RWPE2 (cell line): ENCODE measurements around the gene LGALS1.

ENCODE experiments used
- ATAC-seq: fragments of 200-7000 bp; cut with Tn5 transposase; 3 replicates; pipeline ENCODE4 v1.9.1; 2021; ENCODE audit warnings: low read depth
- DNase-seq: peaks from one replicate; pipeline ENCODE4 v3.0.0-alpha.2; 2020; ENCODE audit warnings: low spot score
- H3K27ac ChIP-seq: fragments of 450-650 bp; 2 replicates; pipeline ENCODE4 v1.5.1; 2017; ENCODE audit warnings: mild to moderate bottlenecking; ENCODE audit not compliant: poor library complexity, severe bottlenecking
- H3K27me3 ChIP-seq: fragments of 250-450 bp; sonication (Bioruptor Pico); 2 replicates; pipeline ENCODE4 v1.5.1; 2021; ENCODE audit warnings: mild to moderate bottlenecking, moderate library complexity; ENCODE audit not compliant: insufficient read depth, poor library complexity, severe bottlenecking
- H3K36me3 ChIP-seq: fragments of 250-450 bp; sonication (Bioruptor Pico); 2 replicates; pipeline ENCODE4 v1.5.1; 2020; ENCODE audit warnings: low read depth, mild to moderate bottlenecking, moderate library complexity
- H3K4me1 ChIP-seq: fragments of 250-450 bp; sonication (Bioruptor Pico); 2 replicates; pipeline ENCODE4 v1.5.1; 2021; ENCODE audit warnings: mild to moderate bottlenecking, moderate library complexity; ENCODE audit not compliant: insufficient read depth, poor library complexity, severe bottlenecking
- H3K4me3 ChIP-seq: fragments of 250-450 bp; sonication (Bioruptor Pico); 2 replicates; pipeline ENCODE4 v1.5.1; 2021; ENCODE audit warnings: mild to moderate bottlenecking, moderate library complexity; ENCODE audit not compliant: severe bottlenecking
- H3K9me3 ChIP-seq: fragments of 250-450 bp; sonication (Bioruptor Pico); 2 replicates; pipeline ENCODE4 v1.5.1; 2021; ENCODE audit warnings: mild to moderate bottlenecking, moderate library complexity; ENCODE audit not compliant: severe bottlenecking
- TF ChIP-seq, protein P1 (sequence below): fragments of 450-650 bp; IDR thresholded peaks from one replicate; pipeline ENCODE4 v1.5.1; 2017; ENCODE audit warnings: mild to moderate bottlenecking, moderate library complexity; ENCODE audit not compliant: poor library complexity, severe bottlenecking

Gene LGALS1

DNA sequence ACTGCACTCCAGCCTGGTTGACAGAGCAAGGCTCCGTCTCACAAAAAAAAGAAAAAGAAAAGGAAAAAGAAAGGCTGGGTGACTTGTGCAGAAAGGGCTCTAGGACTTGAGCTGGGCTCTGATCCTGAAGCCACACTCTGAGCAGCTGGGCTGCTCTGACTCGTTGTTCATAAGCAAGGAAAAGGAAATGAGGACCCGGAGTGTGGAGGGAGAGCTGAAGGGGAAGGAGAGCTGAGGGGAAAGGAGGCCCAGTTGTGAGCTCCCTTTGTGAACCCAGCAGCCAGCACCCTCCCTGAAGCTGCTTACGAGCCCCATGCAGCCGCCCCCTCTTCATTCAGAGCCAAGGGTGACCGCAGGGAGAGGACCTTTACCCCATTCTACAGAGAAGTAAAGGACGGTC, 48.3 kb upstream of the LGALS1 start:
- DNase-seq (no peak), ATAC-seq (no peak)
- Histone ChIP-seq H3K27ac (no peak overlapping the region), H3K4me1 (no peaks in the 10 kb centered on the region), H3K27me3 (no peaks in the 10 kb centered on the region), H3K4me3 (no peak overlapping the region), H3K36me3 (peaks cover 10% of the 10 kb centered on the region), H3K9me3 (no peaks in the 10 kb centered on the region)
- TF ChIP-seq, protein P1, sequence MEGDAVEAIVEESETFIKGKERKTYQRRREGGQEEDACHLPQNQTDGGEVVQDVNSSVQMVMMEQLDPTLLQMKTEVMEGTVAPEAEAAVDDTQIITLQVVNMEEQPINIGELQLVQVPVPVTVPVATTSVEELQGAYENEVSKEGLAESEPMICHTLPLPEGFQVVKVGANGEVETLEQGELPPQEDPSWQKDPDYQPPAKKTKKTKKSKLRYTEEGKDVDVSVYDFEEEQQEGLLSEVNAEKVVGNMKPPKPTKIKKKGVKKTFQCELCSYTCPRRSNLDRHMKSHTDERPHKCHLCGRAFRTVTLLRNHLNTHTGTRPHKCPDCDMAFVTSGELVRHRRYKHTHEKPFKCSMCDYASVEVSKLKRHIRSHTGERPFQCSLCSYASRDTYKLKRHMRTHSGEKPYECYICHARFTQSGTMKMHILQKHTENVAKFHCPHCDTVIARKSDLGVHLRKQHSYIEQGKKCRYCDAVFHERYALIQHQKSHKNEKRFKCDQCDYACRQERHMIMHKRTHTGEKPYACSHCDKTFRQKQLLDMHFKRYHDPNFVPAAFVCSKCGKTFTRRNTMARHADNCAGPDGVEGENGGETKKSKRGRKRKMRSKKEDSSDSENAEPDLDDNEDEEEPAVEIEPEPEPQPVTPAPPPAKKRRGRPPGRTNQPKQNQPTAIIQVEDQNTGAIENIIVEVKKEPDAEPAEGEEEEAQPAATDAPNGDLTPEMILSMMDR: no peak

DNA sequence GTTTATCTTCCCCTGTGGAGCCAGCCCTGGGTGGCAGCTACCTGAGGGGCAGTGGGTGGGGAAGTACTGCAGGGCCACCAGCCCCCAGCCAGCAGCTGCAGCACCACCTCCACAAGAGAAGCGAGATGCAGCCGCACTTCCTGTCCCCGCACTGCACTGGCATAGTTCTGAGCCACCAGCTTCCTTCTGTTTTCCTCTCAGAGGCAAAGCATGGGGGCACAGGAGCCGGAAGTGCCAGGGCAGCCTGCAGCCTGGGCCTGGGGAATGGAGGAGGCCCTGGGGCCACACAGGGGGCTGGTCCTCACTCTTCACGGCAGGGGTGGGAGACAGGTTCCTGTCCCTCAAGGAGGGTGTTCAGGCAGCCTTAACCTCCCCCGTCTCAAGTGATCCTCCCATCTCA, 47.9 kb upstream of the LGALS1 start:
- Histone ChIP-seq H3K4me1 (no peaks in the 10 kb centered on the region), H3K36me3 (peaks cover 10% of the 10 kb centered on the region), H3K27ac (no peak overlapping the region), H3K9me3 (no peaks in the 10 kb centered on the region), H3K27me3 (no peaks in the 10 kb centered on the region), H3K4me3 (no peak overlapping the region)
- no peak for ATAC-seq
- no peak for DNase-seq
- TF ChIP-seq, protein P1: no peak

DNA sequence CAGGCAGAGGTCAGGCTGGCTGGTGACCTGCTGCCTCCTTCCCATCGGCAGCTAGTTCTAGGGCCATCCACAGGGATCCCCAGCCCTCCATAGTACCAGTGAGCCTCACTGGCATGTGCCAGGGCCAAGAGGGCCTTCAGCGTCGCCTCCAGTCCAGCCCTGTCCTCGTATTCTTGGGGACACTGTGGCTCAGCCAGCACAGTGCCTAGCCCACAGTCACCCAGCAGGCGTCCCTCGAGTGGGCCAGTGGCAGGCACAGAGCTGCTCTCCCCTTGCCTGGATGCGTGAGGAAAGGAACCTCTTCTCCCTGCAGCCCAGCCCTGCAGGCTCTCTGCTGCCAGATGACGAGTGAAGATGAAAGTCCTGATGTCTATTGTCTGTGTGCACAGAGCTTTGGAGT, 46.6 kb upstream of the LGALS1 start:
- TF ChIP-seq, protein P1: no peak
- H3K27ac ChIP-seq: no peak overlapping the region
- no peaks in the 10 kb centered on the region for H3K9me3 ChIP-seq
- no peak for ATAC-seq
- no peaks in the 10 kb centered on the region for H3K4me1 ChIP-seq
- no peaks in the 10 kb centered on the region for H3K27me3 ChIP-seq
- H3K36me3 ChIP-seq: peaks cover 8% of the 10 kb centered on the region
- no peak for DNase-seq
- no peak overlapping the region for H3K4me3 ChIP-seq

DNA sequence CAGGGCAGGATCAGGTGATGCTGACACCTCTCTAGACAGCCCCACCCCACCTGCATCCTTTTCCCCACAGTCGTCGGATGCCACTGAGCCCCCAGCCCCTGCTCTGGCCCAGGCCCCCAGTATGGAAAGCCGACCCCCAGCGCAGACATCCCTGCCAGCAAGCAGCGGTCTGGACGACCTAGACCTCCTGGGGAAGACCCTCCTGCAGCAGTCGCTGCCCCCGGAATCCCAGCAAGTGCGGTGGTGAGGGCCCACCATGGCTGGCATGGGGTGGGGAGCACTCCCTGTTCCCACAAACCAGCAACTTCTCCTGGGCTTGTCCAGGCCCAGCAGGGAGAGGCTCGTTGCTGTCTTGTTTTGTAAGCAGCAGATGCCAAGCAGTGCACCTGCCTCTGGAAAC, 45.5 kb upstream of the LGALS1 start:
- ATAC-seq (no peak), DNase-seq (no peak)
- TF ChIP-seq, protein P1: no peak
- peaks cover 4% of the 10 kb centered on the region; the same call in 1 of the 2 replicates for H3K36me3 ChIP-seq
- no peak overlapping the region for H3K4me3 ChIP-seq
- H3K27ac ChIP-seq: no peak overlapping the region
- H3K9me3 ChIP-seq: no peaks in the 10 kb centered on the region
- H3K4me1 ChIP-seq: no peaks in the 10 kb centered on the region
- H3K27me3 ChIP-seq: no peaks in the 10 kb centered on the region

DNA sequence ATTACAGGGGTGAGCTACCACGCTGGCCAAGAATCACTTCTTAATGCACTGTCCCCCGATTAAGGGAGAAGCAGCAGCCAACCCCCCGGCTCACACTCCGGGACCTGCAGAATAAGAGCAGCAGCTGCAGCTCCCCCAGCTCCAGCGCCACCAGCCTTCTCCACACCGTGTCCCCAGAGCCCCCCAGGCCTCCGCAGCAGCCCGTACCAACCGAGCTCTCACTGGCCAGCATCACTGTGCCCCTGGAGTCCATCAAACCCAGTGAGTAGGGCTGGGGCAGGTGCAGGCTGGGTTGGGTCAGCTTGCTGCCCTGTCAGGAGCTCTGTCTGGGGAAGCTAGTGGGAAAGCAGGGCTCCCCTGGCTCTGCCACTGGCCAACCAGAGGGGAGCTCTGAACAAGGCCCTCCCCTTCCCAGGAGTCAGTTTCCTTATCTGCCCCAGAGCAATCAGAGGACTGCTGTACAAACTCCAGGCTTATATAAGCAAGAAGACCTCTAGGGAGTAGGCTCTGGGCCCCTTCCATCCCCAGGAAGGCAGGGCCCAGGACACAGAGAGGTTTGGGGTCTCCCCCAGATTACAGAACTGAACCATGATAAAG, 44.5 kb upstream of the LGALS1 start:
- no peak for ATAC-seq
- no peaks in the 10 kb centered on the region for H3K27me3 ChIP-seq
- H3K36me3 ChIP-seq: peaks cover under 1% of the 10 kb centered on the region; the same call in 1 of the 2 replicates
- TF ChIP-seq, protein P1: no peak
- peak; percentile 61 for DNase-seq
- no peak overlapping the region for H3K4me3 ChIP-seq
- H3K27ac ChIP-seq: no peak overlapping the region
- no peaks in the 10 kb centered on the region for H3K9me3 ChIP-seq
- no peaks in the 10 kb centered on the region for H3K4me1 ChIP-seq
